Endothelial cell (in vitro differentiated cells): ENCODE data around the gene TTC36. TPM values are rescaled to one million over a fixed set of nuclear protein-coding genes. Genes with fewer than 3 reads are reported as not detected.
"Not testable (repeated sequence)": the region's sequence is repeated elsewhere in the genome, so short reads cannot be mapped to it uniquely, and the experiment has no call there.

Source experiments
- DNase-seq: peaks from one replicate; pipeline ENCODE4 v3.0.0; 2021; ENCODE audit warnings: low spot score
- H3K27ac Mint-ChIP-seq: one replicate; pipeline ENCODE4 v1.8.0; 2021; ENCODE audit warnings: mixed read lengths, inconsistent platforms; ENCODE audit not compliant: unreplicated experiment
- H3K27me3 Mint-ChIP-seq: one replicate; pipeline ENCODE4 v1.8.0; 2021; ENCODE audit warnings: mild to moderate bottlenecking, moderate library complexity, mixed read lengths, inconsistent platforms; ENCODE audit not compliant: unreplicated experiment
- H3K36me3 Mint-ChIP-seq: one replicate; pipeline ENCODE4 v1.8.0; 2021; ENCODE audit warnings: mild to moderate bottlenecking, low read depth, mixed read lengths, inconsistent platforms; ENCODE audit not compliant: unreplicated experiment
- H3K4me1 Mint-ChIP-seq: one replicate; pipeline ENCODE4 v1.8.0; 2021; ENCODE audit warnings: mild to moderate bottlenecking, mixed read lengths, inconsistent platforms; ENCODE audit not compliant: unreplicated experiment
- H3K4me3 Mint-ChIP-seq: one replicate; pipeline ENCODE4 v1.8.0; 2021; ENCODE audit warnings: mild to moderate bottlenecking, mixed read lengths, inconsistent platforms; ENCODE audit not compliant: unreplicated experiment
- H3K9me3 Mint-ChIP-seq: one replicate; pipeline ENCODE4 v1.8.0; 2021; ENCODE audit warnings: mixed read lengths, inconsistent platforms; ENCODE audit not compliant: unreplicated experiment
- CTCF ChIP-seq: fragments of 200-600 bp; sonication (generic); IDR thresholded peaks from one replicate; pipeline ENCODE4 v1.5.0; 2021; ENCODE audit warnings: antibody characterized with exemption; ENCODE audit not compliant: unreplicated experiment
- long read RNA-seq: library from polyadenylated mRNA; unstranded; transcript quantifications from one replicate; pipeline ENCODE4 v2.0.0, GENCODE V29; 2020; ENCODE audit not compliant: unreplicated experiment
- total RNA-seq: library from RNA; stranded (reverse); fragmentation: NEBNext Ultra II Directional; extraction: Animal tissue kit (Norgen Biotek cat#: 25700); gene quantifications from one replicate; pipeline ENCODE4 v1.2.1, GENCODE V29; 2021; ENCODE audit not compliant: unreplicated experiment

TTC36 gene
- total RNA-seq: 0.56 TPM
- long read RNA-seq: 0 reads

GRCh38 chr11:118527109-118527508 is at the start of gene TTC36:
TTC36 (plus strand) TSS chr11:118527474; CDS start chr11:118527495, 21 bp downstream.
- peaks cover 15% of the 10 kb centered on the region for H3K4me1 Mint-ChIP-seq

GRCh38 chr11:118481238-118481637 is 46.0 kb upstream of the TTC36 start:
- not testable (repeated sequence) for H3K27ac Mint-ChIP-seq, H3K27me3 Mint-ChIP-seq, H3K4me3 Mint-ChIP-seq, H3K4me1 Mint-ChIP-seq, DNase-seq, H3K9me3 Mint-ChIP-seq
- peaks cover 52% of the 10 kb centered on the region for H3K36me3 Mint-ChIP-seq

More at GRCh38 chr11:118527109-118527508, at the start of gene TTC36:
- H3K27me3 Mint-ChIP-seq: peaks cover 22% of the 10 kb centered on the region
- no peak for DNase-seq
- no peaks in the 10 kb centered on the region for H3K9me3 Mint-ChIP-seq
- no peak within 1 kb of the TSS for H3K27ac Mint-ChIP-seq
- no peak within 1 kb of the TSS for H3K4me3 Mint-ChIP-seq
- peaks cover 17% of the 10 kb centered on the region for H3K36me3 Mint-ChIP-seq
- TF ChIP-seq CTCF: no peak

GRCh38 chr11:118484405-118484804 is 42.9 kb upstream of the TTC36 start:
- no peak for DNase-seq
- H3K9me3 Mint-ChIP-seq: no peaks in the 10 kb centered on the region
- no peak overlapping the region for H3K27ac Mint-ChIP-seq
- H3K4me3 Mint-ChIP-seq: no peak overlapping the region
- H3K27me3 Mint-ChIP-seq: no peaks in the 10 kb centered on the region
- H3K36me3 Mint-ChIP-seq: peaks cover 34% of the 10 kb centered on the region
- H3K4me1 Mint-ChIP-seq: no peaks in the 10 kb centered on the region
- no peak for TF ChIP-seq CTCF

GRCh38 chr11:118485273-118485672 is 42.0 kb upstream of the TTC36 start:
- Mint-ChIP-seq H3K36me3 (peaks cover 36% of the 10 kb centered on the region), H3K27me3 (no peaks in the 10 kb centered on the region), H3K9me3 (no peaks in the 10 kb centered on the region), H3K4me3 (no peak overlapping the region), H3K27ac (no peak overlapping the region), H3K4me1 (no peaks in the 10 kb centered on the region)
- no peak for DNase-seq
- TF ChIP-seq CTCF: peak; percentile 23

GRCh38 chr11:118488480-118489109 is 38.7 kb upstream of the TTC36 start:
- no peak overlapping the region for H3K27ac Mint-ChIP-seq
- peak; percentile 75 for DNase-seq

More at GRCh38 chr11:118488480-118489109, 38.7 kb upstream of the TTC36 start:
- TF ChIP-seq CTCF: peak; percentile 81
- peaks cover 30% of the 10 kb centered on the region for H3K36me3 Mint-ChIP-seq
- H3K9me3 Mint-ChIP-seq: no peaks in the 10 kb centered on the region
- no peaks in the 10 kb centered on the region for H3K27me3 Mint-ChIP-seq
- no peak overlapping the region for H3K4me3 Mint-ChIP-seq
- H3K4me1 Mint-ChIP-seq: no peaks in the 10 kb centered on the region
